Upper lobe of right lung (tissue), 1 donor: ENCODE data around the gene SIL1. TPM values are rescaled to one million over a fixed set of nuclear protein-coding genes. Genes with fewer than 3 reads are reported as not detected.
"Not testable (repeated sequence)": the region's sequence is repeated elsewhere in the genome, so short reads cannot be mapped to it uniquely, and the experiment has no call there.

Source experiments
- ATAC-seq: fragments of 200-7000 bp; cut with Tn5 transposase; one replicate; pipeline ENCODE4 v1.9.1; 2020; ENCODE audit warnings: mild to moderate bottlenecking, moderate library complexity
- DNase-seq: peaks from one replicate; pipeline ENCODE4 v3.0.0-alpha.2; 2020
- H3K27ac ChIP-seq: fragments of 200-600 bp; one replicate; pipeline ENCODE4 v1.8.0; 2022
- H3K27me3 ChIP-seq: fragments of 200-600 bp; one replicate; pipeline ENCODE4 v1.8.0; 2022; ENCODE audit warnings: mild to moderate bottlenecking
- H3K36me3 ChIP-seq: fragments of 200-600 bp; one replicate; pipeline ENCODE4 v1.8.0; 2022
- H3K4me1 ChIP-seq: fragments of 200-600 bp; one replicate; pipeline ENCODE4 v1.8.0; 2022
- H3K4me3 ChIP-seq: fragments of 200-600 bp; one replicate; pipeline ENCODE4 v1.8.0; 2022; ENCODE audit warnings: mild to moderate bottlenecking
- H3K9me3 ChIP-seq: fragments of 200-600 bp; one replicate; pipeline ENCODE4 v1.8.0; 2022
- CTCF ChIP-seq: fragments of 200-600 bp; IDR thresholded peaks from one replicate; pipeline ENCODE4 v1.8.0; 2022; ENCODE audit warnings: antibody characterized with exemption
- intact Hi-C: fragments of 100-400 bp; cut with DNase I; formaldehyde crosslinking; loops from one replicate; pipeline ENCODE4 v1.11.0; 2022
- total RNA-seq: library from RNA; stranded (reverse); fragmentation: NEBNext Ultra II Directional; extraction: Animal tissue kit (Norgen Biotek cat#: 25700); gene quantifications from one replicate; pipeline ENCODE4 v1.2.1, GENCODE V29; 2021
- donor health status: DM: no; HTN: yes; CAD: no; lungs with severe emphysema.

Gene SIL1
- total RNA-seq, 1 donor from 2014 or later: 56.9 TPM

- Histone ChIP-seq H3K4me3 (no peak overlapping the region), H3K4me1 (no peaks in the 10 kb centered on the region), H3K9me3 (no peaks in the 10 kb centered on the region), H3K27me3 (no peaks in the 10 kb centered on the region), H3K27ac (no peak overlapping the region), H3K36me3 (peaks cover 7% of the 10 kb centered on the region)
- ATAC-seq (no peak), DNase-seq (no peak)
- intact Hi-C loops: no loop called here
- no peak for TF ChIP-seq CTCF
Measured at GRCh38 chr5:139043157-139043905, 154.8 kb downstream of the SIL1 start.

- intact Hi-C loops: no loop called here
- no peak overlapping the region for H3K4me3 ChIP-seq
- TF ChIP-seq CTCF: no peak
Measured at GRCh38 chr5:139040081-139040480, 158.1 kb downstream of the SIL1 start.

GRCh38 chr5:139038613-139039305, 159.4 kb downstream of the SIL1 start:
- intact Hi-C loops: no loop called here
- no peaks in the 10 kb centered on the region for H3K27me3 ChIP-seq
- no peak overlapping the region for H3K27ac ChIP-seq
- DNase-seq (no peak), ATAC-seq (peak; percentile 41)
- H3K4me1 ChIP-seq: no peaks in the 10 kb centered on the region
- TF ChIP-seq CTCF: no peak
- no peak overlapping the region for H3K4me3 ChIP-seq
- H3K9me3 ChIP-seq: no peaks in the 10 kb centered on the region
- peaks cover 7% of the 10 kb centered on the region for H3K36me3 ChIP-seq

More at GRCh38 chr5:139040081-139040480, 158.1 kb downstream of the SIL1 start:
- ATAC-seq: no peak
- no peak for DNase-seq
- Histone ChIP-seq H3K27ac (no peak overlapping the region), H3K9me3 (no peaks in the 10 kb centered on the region), H3K36me3 (peaks cover 7% of the 10 kb centered on the region), H3K4me1 (no peaks in the 10 kb centered on the region), H3K27me3 (no peaks in the 10 kb centered on the region)

GRCh38 chr5:139037732-139038131, 160.4 kb downstream of the SIL1 start:
- DNase-seq: no peak
- intact Hi-C loops: no loop called here
- no peak for ATAC-seq

GRCh38 chr5:139036332-139036731, 161.8 kb downstream of the SIL1 start:
- intact Hi-C loops, H3K27me3 ChIP-seq, H3K27ac ChIP-seq, H3K36me3 ChIP-seq, H3K9me3 ChIP-seq, DNase-seq, ATAC-seq, H3K4me3 ChIP-seq, H3K4me1 ChIP-seq: not testable (repeated sequence)

More at GRCh38 chr5:139037732-139038131, 160.4 kb downstream of the SIL1 start:
- no peak overlapping the region for H3K4me3 ChIP-seq
- H3K9me3 ChIP-seq: no peaks in the 10 kb centered on the region
- H3K36me3 ChIP-seq: peaks cover 6% of the 10 kb centered on the region
- TF ChIP-seq CTCF: no peak
- H3K27me3 ChIP-seq: no peaks in the 10 kb centered on the region
- H3K27ac ChIP-seq: no peak overlapping the region
- no peaks in the 10 kb centered on the region for H3K4me1 ChIP-seq

GRCh38 chr5:139027150-139027549, 171.0 kb downstream of the SIL1 start:
- no peaks in the 10 kb centered on the region for H3K9me3 ChIP-seq
- no peak overlapping the region for H3K4me3 ChIP-seq
- ATAC-seq (no peak), DNase-seq (no peak)
- no peaks in the 10 kb centered on the region for H3K4me1 ChIP-seq
- H3K27me3 ChIP-seq: no peaks in the 10 kb centered on the region
- H3K27ac ChIP-seq: no peak overlapping the region
- H3K36me3 ChIP-seq: no peaks in the 10 kb centered on the region
- no peak for TF ChIP-seq CTCF
- intact Hi-C loops: no loop called here
